WI38 (cell line): Measurements from ENCODE around the gene GRIK3.

ENCODE experiments used
- H3K4me3 ChIP-seq: 2 replicates; pipeline ENCODE4 v1.5.1; 2011; ENCODE audit warnings: low read depth, mild to moderate bottlenecking, control low read depth, low read length
- CTCF ChIP-seq: IDR thresholded peaks from 2 replicates; pipeline ENCODE4 v1.5.1; 2012; ENCODE audit warnings: low read depth, mild to moderate bottlenecking, control low read depth, low read length

Gene GRIK3

GRCh38 chr1:36971852-36972618 is 62.3 kb downstream of the GRIK3 start:
- no peak overlapping the region for H3K4me3 ChIP-seq
- TF ChIP-seq CTCF, result no peak

- no peak for TF ChIP-seq CTCF
Measured at GRCh38 chr1:36968730-36969129, 65.6 kb downstream of the GRIK3 start.

GRCh38 chr1:36966242-36966641 is 68.1 kb downstream of the GRIK3 start:
- H3K4me3 ChIP-seq, result no peak overlapping the region
- no peak for TF ChIP-seq CTCF

More at GRCh38 chr1:36968730-36969129, 65.6 kb downstream of the GRIK3 start:
- H3K4me3 ChIP-seq, result no peak overlapping the region

GRCh38 chr1:36965275-36966159 is 68.8 kb downstream of the GRIK3 start:
- no peak overlapping the region for H3K4me3 ChIP-seq

GRCh38 chr1:36964830-36965229 is 69.5 kb downstream of the GRIK3 start:
- H3K4me3 ChIP-seq, result no peak overlapping the region
- no peak for TF ChIP-seq CTCF

More at GRCh38 chr1:36965275-36966159, 68.8 kb downstream of the GRIK3 start:
- no peak for TF ChIP-seq CTCF

GRCh38 chr1:36963006-36963405 is 71.3 kb downstream of the GRIK3 start:
- no peak overlapping the region for H3K4me3 ChIP-seq
- no peak for TF ChIP-seq CTCF
